Sigmoid colon (tissue), 7 donors: Measurements from ENCODE around the gene ELF5. TPM values are rescaled to one million over a fixed set of nuclear protein-coding genes. Genes with fewer than 3 reads are reported as not detected.

Experiments used
- DNase-seq: peaks from one replicate; pipeline ENCODE4 v3.0.0-alpha.2; 2019
- H3K27ac ChIP-seq, 4 donors: fragments of 200-600 bp; sonication (generic); one replicate each; pipeline ENCODE4 v1.5.1; 2016 to 2019; ENCODE audit warnings: mild to moderate bottlenecking in 1 of 4
- H3K27me3 ChIP-seq, 3 donors: fragments of 200-600 bp; sonication (generic); one replicate each; pipeline ENCODE4 v1.5.1; 2019; ENCODE audit warnings: mild to moderate bottlenecking in 1 of 3
- H3K36me3 ChIP-seq, 4 donors: fragments of 200-600 bp; sonication (generic); one replicate each; pipeline ENCODE4 v1.5.1; 2016 to 2019
- H3K4me1 ChIP-seq, 4 donors: fragments of 200-600 bp; sonication (generic); one replicate each; pipeline ENCODE4 v1.5.1; 2017 to 2019
- H3K4me3 ChIP-seq, 4 donors: fragments of 200-600 bp; sonication (generic); one replicate each; pipeline ENCODE4 v1.5.1; 2017 to 2019; ENCODE audit warnings: mild to moderate bottlenecking in 2 of 4, moderate library complexity in 1 of 4
- H3K9me3 ChIP-seq, 4 donors: fragments of 200-600 bp in 3 of 4; sonication (generic) in 3 of 4; one replicate each; pipeline versions ENCODE4 v1.5.1 to v1.6.1; 2013 to 2019
- EP300 ChIP-seq, 4 donors: sonication (generic); formaldehyde crosslinking; IDR thresholded peaks; one replicate each; pipeline ENCODE4 v1.6.1; 2017; ENCODE audit warnings: antibody characterized with exemption in 4 of 4
- POLR2A ChIP-seq, 2 donors: fragments of 450-650 bp; IDR thresholded peaks; one replicate each; pipeline ENCODE4 v1.6.1; 2016; ENCODE audit warnings: antibody characterized with exemption in 2 of 2, mild to moderate bottlenecking in 2 of 2, moderate library complexity in 2 of 2
- POLR2AphosphoS5 ChIP-seq, 4 donors: sonication (generic); formaldehyde crosslinking; IDR thresholded peaks; one replicate each; pipeline ENCODE4 v1.6.1; 2017; ENCODE audit warnings: antibody characterized with exemption in 4 of 4
- WGBS, 2 donors: extraction: QIAGEN DNeasy Blood & Tissue Kit; methylation state at CpG; one replicate each; pipeline ENCODE4 v1.1.7; 2013; 5-methylcytosine and 5-hydroxymethylcytosine counted together
- intact Hi-C: fragments of 100-400 bp; cut with DNase I; formaldehyde crosslinking; loops from one replicate; pipeline ENCODE4 v1.15.1; 2023
- polyA plus RNA-seq, 3 donors: library from polyadenylated mRNA; stranded (reverse); fragments of 200-250 nt; gene quantifications; one replicate each; pipeline ENCODE4 v1.2.3, GENCODE V29; 2013
- total RNA-seq, 4 donors: library from RNA; depleted of rRNA; stranded (reverse); fragments of >200 nt; gene quantifications; one replicate each; pipeline ENCODE4 v1.1.0, GENCODE V29; 2016
- TF ChIP-seq, protein P1 (sequence below), 4 experiments: fragments of 450-650 bp in 3 of 4; fragments of 200-600 bp in 1 of 4; IDR thresholded peaks; one replicate each; pipeline ENCODE4 v1.5.1; 2016 to 2019; ENCODE audit warnings: antibody characterized with exemption in 4 of 4, mild to moderate bottlenecking in 3 of 4, moderate library complexity in 2 of 4
- donor health status: healthy with polysubstance abuse.
- donor health status: Bipolar disorder and iron deficiency.
- donor health status: healthy.

Gene ELF5
- total and polyA plus RNA-seq, 7 donors = not detected

- DNase-seq = no peak
- WGBS, 2 donors = 82 to 97% methylated on average over 1 of the region's 1 CpG
- peaks cover 0 to 7% (median 2%) of the 10 kb centered on the region in 4 donors for H3K9me3 ChIP-seq
- no peak for TF ChIP-seq POLR2A (IDR thresholded peaks at IDR 0.05)
- TF ChIP-seq POLR2AphosphoS5 (IDR thresholded peaks at IDR 0.05) = no peak
- no peak for TF ChIP-seq EP300 (IDR thresholded peaks at IDR 0.05)
- TF ChIP-seq, protein P1, sequence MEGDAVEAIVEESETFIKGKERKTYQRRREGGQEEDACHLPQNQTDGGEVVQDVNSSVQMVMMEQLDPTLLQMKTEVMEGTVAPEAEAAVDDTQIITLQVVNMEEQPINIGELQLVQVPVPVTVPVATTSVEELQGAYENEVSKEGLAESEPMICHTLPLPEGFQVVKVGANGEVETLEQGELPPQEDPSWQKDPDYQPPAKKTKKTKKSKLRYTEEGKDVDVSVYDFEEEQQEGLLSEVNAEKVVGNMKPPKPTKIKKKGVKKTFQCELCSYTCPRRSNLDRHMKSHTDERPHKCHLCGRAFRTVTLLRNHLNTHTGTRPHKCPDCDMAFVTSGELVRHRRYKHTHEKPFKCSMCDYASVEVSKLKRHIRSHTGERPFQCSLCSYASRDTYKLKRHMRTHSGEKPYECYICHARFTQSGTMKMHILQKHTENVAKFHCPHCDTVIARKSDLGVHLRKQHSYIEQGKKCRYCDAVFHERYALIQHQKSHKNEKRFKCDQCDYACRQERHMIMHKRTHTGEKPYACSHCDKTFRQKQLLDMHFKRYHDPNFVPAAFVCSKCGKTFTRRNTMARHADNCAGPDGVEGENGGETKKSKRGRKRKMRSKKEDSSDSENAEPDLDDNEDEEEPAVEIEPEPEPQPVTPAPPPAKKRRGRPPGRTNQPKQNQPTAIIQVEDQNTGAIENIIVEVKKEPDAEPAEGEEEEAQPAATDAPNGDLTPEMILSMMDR (IDR thresholded peaks at IDR 0.05) = no peak
- H3K27ac ChIP-seq = no peak overlapping the region
- H3K4me3 ChIP-seq = no peak overlapping the region
- intact Hi-C loops = no loop called here
- H3K36me3 ChIP-seq = no peaks in the 10 kb centered on the region
- no peaks in the 10 kb centered on the region for H3K27me3 ChIP-seq
- no peaks in the 10 kb centered on the region for H3K4me1 ChIP-seq
Measured at GRCh38 chr11:34531663-34532062, 18.1 kb upstream of the ELF5 start.

DNA sequence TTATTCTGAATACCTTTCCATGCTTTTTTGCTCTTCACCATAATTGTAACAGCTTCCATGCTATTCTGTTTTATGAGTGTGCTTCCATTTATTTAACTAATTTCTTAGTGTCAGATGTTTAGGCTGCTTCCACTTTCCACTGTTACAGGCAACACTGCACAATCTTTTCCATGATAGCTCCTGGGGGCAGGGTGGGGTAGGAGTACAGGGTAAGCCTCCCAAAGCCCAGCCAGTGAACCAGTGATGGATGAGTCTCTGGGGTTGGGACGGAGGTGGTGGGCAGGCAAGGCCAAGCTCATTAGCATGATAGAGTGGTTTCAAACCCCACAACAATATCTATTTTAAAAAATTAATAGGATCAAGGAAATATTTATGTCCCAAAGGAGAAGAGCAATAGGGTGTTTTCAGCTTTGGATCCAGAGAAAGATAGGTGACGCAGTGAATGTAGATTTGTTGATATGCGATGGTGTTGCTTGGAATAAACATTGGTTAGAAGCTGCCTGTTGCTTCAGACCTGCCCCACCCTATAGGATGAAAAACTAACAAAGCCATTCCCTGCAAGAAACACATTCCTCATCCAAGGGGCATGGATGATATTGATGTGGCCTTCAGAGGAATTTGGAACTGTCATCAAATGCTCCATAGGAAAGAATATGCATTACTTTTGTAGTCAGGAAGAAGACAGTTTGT lies 17.1 kb upstream of the ELF5 start:
- intact Hi-C loops = no loop called here
- no peak overlapping the region for H3K4me3 ChIP-seq
- WGBS, 2 donors = 74 to 93% methylated on average over 3 of the region's 3 CpGs
- TF ChIP-seq EP300 (IDR thresholded peaks at IDR 0.05) = no peak
- no peak overlapping the region for H3K27ac ChIP-seq
- H3K36me3 ChIP-seq = no peaks in the 10 kb centered on the region
- H3K4me1 ChIP-seq = no peaks in the 10 kb centered on the region
- H3K9me3 ChIP-seq = peaks cover 0 to 7% (median 2%) of the 10 kb centered on the region in 4 donors
- no peaks in the 10 kb centered on the region for H3K27me3 ChIP-seq
- DNase-seq = no peak

DNA sequence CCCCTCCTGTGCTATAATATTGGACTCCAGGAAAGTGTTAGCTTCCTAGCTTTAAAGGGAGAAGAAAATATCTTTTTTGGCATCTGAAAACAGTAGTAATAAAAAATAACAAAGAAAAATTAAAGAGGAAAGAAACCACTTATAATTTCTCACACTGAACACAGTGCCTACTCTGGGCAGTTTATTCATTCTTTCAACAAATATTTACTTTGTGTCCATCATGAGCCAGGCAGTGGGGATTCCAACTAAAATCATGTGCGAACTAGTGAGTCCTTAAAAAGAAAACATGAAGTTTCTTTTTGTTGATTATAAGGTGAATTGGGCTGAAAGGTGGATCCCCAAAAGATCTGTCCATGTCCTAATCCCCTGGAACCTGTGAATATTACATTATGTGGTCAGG lies 16.0 kb upstream of the ELF5 start:
- H3K4me1 ChIP-seq = no peaks in the 10 kb centered on the region
- intact Hi-C loops = no loop called here
- no peak for DNase-seq
- WGBS, 2 donors = 51 to 68% methylated on average over 1 of the region's 1 CpG
- H3K9me3 ChIP-seq = peaks cover 0 to 6% (median 0%) of the 10 kb centered on the region in 4 donors
- H3K27ac ChIP-seq = no peak overlapping the region
- no peak overlapping the region for H3K4me3 ChIP-seq
- H3K36me3 ChIP-seq = no peaks in the 10 kb centered on the region
- TF ChIP-seq POLR2AphosphoS5 (IDR thresholded peaks at IDR 0.05) = no peak
- TF ChIP-seq, protein P1 (IDR thresholded peaks at IDR 0.05) = no peak
- no peak for TF ChIP-seq POLR2A (IDR thresholded peaks at IDR 0.05)
- TF ChIP-seq EP300 (IDR thresholded peaks at IDR 0.05) = no peak
- H3K27me3 ChIP-seq = no peaks in the 10 kb centered on the region

- intact Hi-C loops = no loop called here
- no peaks in the 10 kb centered on the region for H3K36me3 ChIP-seq
Measured at GRCh38 chr11:34528072-34528471, 14.5 kb upstream of the ELF5 start.

GRCh38 chr11:34525888-34526657 lies 12.5 kb upstream of the ELF5 start:
- WGBS, 2 donors = 84 to 86% methylated on average over 9 of the region's 9 CpGs
- TF ChIP-seq POLR2A (IDR thresholded peaks at IDR 0.05) = no peak
- TF ChIP-seq, protein P1 (IDR thresholded peaks at IDR 0.05) = no peak
- TF ChIP-seq POLR2AphosphoS5 (IDR thresholded peaks at IDR 0.05) = no peak
- no peak for TF ChIP-seq EP300 (IDR thresholded peaks at IDR 0.05)

More at GRCh38 chr11:34528072-34528471, 14.5 kb upstream of the ELF5 start:
- 84 to 85% methylated on average over 2 of the region's 2 CpGs for WGBS, 2 donors
- Histone ChIP-seq H3K27me3 (no peaks in the 10 kb centered on the region), H3K4me1 (no peaks in the 10 kb centered on the region), H3K9me3 (no peaks in the 10 kb centered on the region), H3K4me3 (no peak overlapping the region), H3K27ac (no peak overlapping the region)
- DNase-seq = no peak
- no peak for TF ChIP-seq POLR2A (IDR thresholded peaks at IDR 0.05)
- TF ChIP-seq, protein P1 (IDR thresholded peaks at IDR 0.05) = no peak
- no peak for TF ChIP-seq EP300 (IDR thresholded peaks at IDR 0.05)
- no peak for TF ChIP-seq POLR2AphosphoS5 (IDR thresholded peaks at IDR 0.05)

More at GRCh38 chr11:34525888-34526657, 12.5 kb upstream of the ELF5 start:
- Histone ChIP-seq H3K4me3 (no peak overlapping the region), H3K9me3 (no peaks in the 10 kb centered on the region), H3K27me3 (no peaks in the 10 kb centered on the region), H3K4me1 (no peaks in the 10 kb centered on the region), H3K27ac (no peak overlapping the region), H3K36me3 (no peaks in the 10 kb centered on the region)
- intact Hi-C loops = no loop called here
- DNase-seq = no peak
